ENCODE data around the gene POLRMT. TPM values are rescaled to one million over a fixed set of nuclear protein-coding genes. Genes with fewer than 3 reads are reported as not detected.

Gene POLRMT
- total RNA-seq, 1 experiment from 2014 or later: 104 TPM

DNA sequence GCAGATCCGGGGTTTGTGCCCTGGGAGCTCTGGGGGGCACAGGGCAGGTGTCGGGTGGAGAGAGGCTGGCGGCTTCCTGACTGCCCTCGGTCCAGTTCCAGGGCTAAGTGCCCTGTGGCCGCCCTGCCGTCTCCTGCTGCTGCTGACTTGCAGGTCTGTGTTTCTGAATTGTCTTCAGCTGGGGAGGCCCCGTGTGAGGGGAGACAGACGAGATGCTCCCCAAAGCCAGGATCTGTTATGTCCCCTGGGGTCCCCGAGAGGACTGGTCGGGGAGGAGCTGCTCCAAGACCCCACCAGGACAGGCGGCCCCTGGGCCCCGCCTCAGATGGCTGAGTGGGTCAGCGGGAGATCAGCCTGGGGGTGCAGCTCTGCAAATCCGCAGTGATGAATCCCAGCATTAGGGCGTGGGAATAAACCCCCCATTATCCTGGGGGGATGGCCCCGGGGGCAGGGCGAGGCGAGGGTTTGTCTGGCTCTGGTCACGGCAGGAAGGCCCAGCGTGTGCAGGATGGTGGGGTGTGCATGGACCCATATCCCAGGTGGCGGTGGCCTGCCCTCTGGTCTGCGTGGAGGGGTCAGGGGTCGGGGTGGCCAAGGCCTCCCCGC lies 39.0 kb downstream of the POLRMT start:
- Histone ChIP-seq H2BK12ac (ENCODE audit: insufficient read length, low read depth, low read length) (no peak overlapping the region), H3K14ac (ENCODE audit: insufficient read depth, low read length) (no peak overlapping the region), H2AK5ac (ENCODE audit: insufficient read length, low read length) (no peak overlapping the region), H4K91ac (ENCODE audit: insufficient read length, low read depth, low read length) (no peak overlapping the region), H3K27me3 (ENCODE audit: insufficient read depth, low read length) (peaks cover 6% of the 10 kb centered on the region; the same call in 1 of the 2 replicates), H3K79me1 (ENCODE audit: insufficient read depth, low read depth, low read length, poor library complexity, severe bottlenecking) (no peaks in the 10 kb centered on the region), H3K56ac (ENCODE audit: insufficient read length, low read depth, low read length) (no peak overlapping the region), H3K23me2 (ENCODE audit: insufficient read length, low read depth, low read length, poor library complexity, severe bottlenecking) (no peaks in the 10 kb centered on the region), H3K27ac (ENCODE audit: insufficient read length, low read depth, low read length) (no peak overlapping the region), H3K18ac (ENCODE audit: insufficient read length, low read depth, low read length) (no peak overlapping the region), H4K5ac (ENCODE audit: insufficient read length, low read depth, low read length) (no peak overlapping the region), H2BK5ac (ENCODE audit: insufficient read length, low read length) (no peak overlapping the region), H3K23ac (ENCODE audit: insufficient read length, low read depth, low read length) (no peak overlapping the region), H3K4me1 (ENCODE audit: insufficient read depth, low read length) (no peaks in the 10 kb centered on the region), H2BK120ac (ENCODE audit: low read depth, low read length, poor library complexity, severe bottlenecking) (no peak overlapping the region), H4K8ac (replicated peaks; ENCODE audit: insufficient read length, low read depth, low read length) (no peak overlapping the region), H3K9ac (ENCODE audit: extremely low read depth, insufficient read length, low read length) (no peak overlapping the region), H4K20me1 (ENCODE audit: control insufficient read depth, insufficient read depth, insufficient read length) (peaks cover 3% of the 10 kb centered on the region), H2BK15ac (ENCODE audit: low read depth, low read length) (no peak overlapping the region), H3K9me3 (ENCODE audit: control insufficient read depth, low read depth, low read length) (no peaks in the 10 kb centered on the region), H3K79me2 (ENCODE audit: insufficient read depth, low read length) (no peaks in the 10 kb centered on the region), H3K4me2 (ENCODE audit: insufficient read depth, insufficient read length, low read length) (no peak overlapping the region), H3T11ph (ENCODE audit: low read length) (no peak overlapping the region), H3K4ac (ENCODE audit: low read depth, low read length) (no peak overlapping the region), H2BK20ac (ENCODE audit: low read depth, low read length, poor library complexity, severe bottlenecking) (no peak overlapping the region), H2AFZ (ENCODE audit: low read length) (no peak overlapping the region)
- no peaks in the 10 kb centered on the region for H3K36me3 Mint-ChIP-seq (ENCODE audit: insufficient read depth in 1 of 3, low read depth in 3 of 3)
- H3K4me3 Mint-ChIP-seq: no peak overlapping the region
- H3K4me1 Mint-ChIP-seq: 0 out of 4 replicates have a peak, but pooled peaks cover 0 to 3% of the 10 kb centered on the region in 2 experiments
- H3K27me3 Mint-ChIP-seq (ENCODE audit: low read depth): peaks cover 39% of the 10 kb centered on the region
- no peaks in the 10 kb centered on the region; a peak in 1 of 5 replicates for H3K9me3 Mint-ChIP-seq
- H3K27ac Mint-ChIP-seq: no peak overlapping the region
- no CpG with 5 or more reads among the region's 24 CpGs for WGBS (ENCODE audit: extremely low coverage, insufficient read length, low lambda C conversion rate)
- no peak for DNase-seq
- TF ChIP-seq, protein P1, sequence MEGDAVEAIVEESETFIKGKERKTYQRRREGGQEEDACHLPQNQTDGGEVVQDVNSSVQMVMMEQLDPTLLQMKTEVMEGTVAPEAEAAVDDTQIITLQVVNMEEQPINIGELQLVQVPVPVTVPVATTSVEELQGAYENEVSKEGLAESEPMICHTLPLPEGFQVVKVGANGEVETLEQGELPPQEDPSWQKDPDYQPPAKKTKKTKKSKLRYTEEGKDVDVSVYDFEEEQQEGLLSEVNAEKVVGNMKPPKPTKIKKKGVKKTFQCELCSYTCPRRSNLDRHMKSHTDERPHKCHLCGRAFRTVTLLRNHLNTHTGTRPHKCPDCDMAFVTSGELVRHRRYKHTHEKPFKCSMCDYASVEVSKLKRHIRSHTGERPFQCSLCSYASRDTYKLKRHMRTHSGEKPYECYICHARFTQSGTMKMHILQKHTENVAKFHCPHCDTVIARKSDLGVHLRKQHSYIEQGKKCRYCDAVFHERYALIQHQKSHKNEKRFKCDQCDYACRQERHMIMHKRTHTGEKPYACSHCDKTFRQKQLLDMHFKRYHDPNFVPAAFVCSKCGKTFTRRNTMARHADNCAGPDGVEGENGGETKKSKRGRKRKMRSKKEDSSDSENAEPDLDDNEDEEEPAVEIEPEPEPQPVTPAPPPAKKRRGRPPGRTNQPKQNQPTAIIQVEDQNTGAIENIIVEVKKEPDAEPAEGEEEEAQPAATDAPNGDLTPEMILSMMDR (conservative IDR thresholded peaks at IDR 0.05): no peak
